GM12891 (cell line): Measurements from ENCODE around the gene ELMO1.

ENCODE experiments used
- DNase-seq: peaks from one replicate; pipeline ENCODE4 v3.0.0; 2011; ENCODE audit warnings: low spot score; ENCODE audit not compliant: insufficient read length
- FAIRE-seq: peaks from 2 replicates; lab custom pipeline; 2011; peaks lifted over from hg19 to GRCh38; lab: Jason Lieb, UNC
- PAX5 ChIP-seq: IDR thresholded peaks from 2 replicates; pipeline ENCODE4 v1.6.1; 2011; ENCODE audit warnings: low read length, moderate library complexity, mild to moderate bottlenecking; ENCODE audit not compliant: insufficient read depth, severe bottlenecking
- POLR2A ChIP-seq: IDR thresholded peaks from 2 replicates; pipeline ENCODE4 v1.6.1; 2011; ENCODE audit warnings: low read depth, low read length, control low read depth
- POLR2AphosphoS5 ChIP-seq: IDR thresholded peaks from 2 replicates; pipeline ENCODE4 v1.6.1; 2011; ENCODE audit warnings: low read depth, low read length, control low read depth
- POU2F2 ChIP-seq: IDR thresholded peaks from 2 replicates; pipeline ENCODE4 v1.6.1; 2011; ENCODE audit warnings: low read depth, mild to moderate bottlenecking, control low read depth, low read length, moderate library complexity
- SPI1 ChIP-seq: IDR thresholded peaks from 2 replicates; pipeline ENCODE4 v1.6.1; 2011; ENCODE audit warnings: low read depth, low read length, control low read depth
- TAF1 ChIP-seq: IDR thresholded peaks from 2 replicates; pipeline ENCODE4 v1.6.1; 2011; ENCODE audit warnings: low read depth, low read length, control low read depth

ELMO1 gene

GRCh38 chr7:37109016-37109683, 339.5 kb downstream of the ELMO1 start:
- TF ChIP-seq PAX5 (no peak), POU2F2 (no peak), POLR2AphosphoS5 (no peak), TAF1 (no peak), SPI1 (no peak), POLR2A (no peak)
- FAIRE-seq (no peak), DNase-seq (no peak)

DNA sequence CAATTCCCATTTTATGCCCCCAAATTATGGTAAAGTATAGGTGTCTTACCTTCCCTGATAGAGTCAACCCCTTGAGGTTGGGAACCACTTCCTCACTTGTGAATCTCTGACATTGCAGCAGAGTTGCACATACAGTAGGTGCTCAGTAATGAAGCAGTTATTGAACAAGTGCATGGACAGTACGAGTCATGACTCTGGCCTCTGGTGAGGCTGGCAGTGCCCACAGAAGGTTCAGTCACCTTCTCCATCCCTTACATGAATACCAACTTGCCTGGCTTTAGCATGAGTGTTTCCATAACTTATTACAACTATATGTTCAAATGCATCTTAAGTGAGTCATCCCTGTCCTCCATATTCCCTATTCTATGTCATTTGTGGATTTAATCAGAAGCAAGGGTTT, 340.0 kb downstream of the ELMO1 start:
- TF ChIP-seq TAF1 (no peak), POU2F2 (no peak), PAX5 (no peak), POLR2AphosphoS5 (no peak), POLR2A (no peak), SPI1 (no peak)
- FAIRE-seq (peak; percentile 79), DNase-seq (no peak)

GRCh38 chr7:37107047-37107750, 341.5 kb downstream of the ELMO1 start:
- no peak for DNase-seq
- peak; percentile 47 for FAIRE-seq
- TF ChIP-seq POLR2A (no peak), PAX5 (no peak), SPI1 (peak; percentile 75), TAF1 (no peak), POU2F2 (no peak), POLR2AphosphoS5 (no peak)

DNA sequence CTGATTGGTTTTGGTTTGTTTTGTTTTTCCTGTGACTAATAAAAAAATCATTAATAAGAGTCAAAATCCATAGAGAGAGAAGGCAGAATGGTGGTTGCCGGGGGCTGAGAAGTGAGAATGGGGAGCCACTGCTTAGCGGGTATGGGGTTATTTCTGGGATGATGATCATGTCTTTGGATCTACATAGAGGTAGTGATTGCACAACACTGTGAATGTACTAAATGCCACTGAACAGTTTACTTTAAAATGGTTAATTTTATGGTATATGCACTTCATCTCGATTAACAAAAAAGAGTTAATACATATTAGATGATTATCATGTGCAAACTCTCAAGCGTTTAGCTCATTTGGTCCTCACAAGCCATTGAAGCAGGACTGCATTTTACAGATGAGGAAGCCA, 342.9 kb downstream of the ELMO1 start:
- FAIRE-seq (no peak), DNase-seq (no peak)
- no peak for TF ChIP-seq POU2F2
- TF ChIP-seq PAX5: no peak
- no peak for TF ChIP-seq SPI1

DNA sequence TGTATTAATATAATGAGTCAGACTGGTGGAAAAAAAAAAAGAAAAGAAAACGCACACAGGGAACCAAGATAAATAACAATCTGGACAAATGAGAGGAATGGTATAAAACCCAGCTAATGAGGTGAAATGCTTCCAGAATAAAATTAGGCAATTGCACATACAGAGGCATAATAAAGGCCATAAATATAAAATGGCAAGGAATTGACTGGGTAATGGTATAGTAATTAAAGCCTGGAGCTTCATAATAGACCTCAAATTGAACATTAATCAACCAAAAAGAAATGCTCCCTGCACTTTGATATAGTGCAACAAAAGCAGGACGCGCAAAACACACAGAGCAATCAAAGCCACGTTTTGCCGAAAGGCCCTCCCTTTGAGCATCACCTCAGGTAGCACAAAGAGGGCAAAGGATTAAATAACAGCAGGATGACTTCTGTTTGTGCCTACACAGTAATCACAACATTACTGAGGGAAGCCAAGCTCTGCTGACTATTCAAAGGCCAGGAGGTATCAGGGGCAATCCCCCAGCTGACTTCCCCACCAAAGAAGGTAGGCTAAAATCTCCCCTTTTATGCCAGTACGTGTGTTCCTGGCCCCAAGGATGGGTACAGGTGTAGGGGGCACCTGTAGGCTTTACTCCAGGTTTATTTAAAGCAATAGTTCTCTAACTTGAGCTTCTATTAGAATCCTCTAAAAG, 343.7 kb downstream of the ELMO1 start:
- DNase-seq (no peak), FAIRE-seq (peak; percentile 38)
- TF ChIP-seq SPI1: no peak
- no peak for TF ChIP-seq POU2F2
- no peak for TF ChIP-seq PAX5
- no peak for TF ChIP-seq POLR2AphosphoS5
- TF ChIP-seq POLR2A: no peak
- TF ChIP-seq TAF1: no peak

DNA sequence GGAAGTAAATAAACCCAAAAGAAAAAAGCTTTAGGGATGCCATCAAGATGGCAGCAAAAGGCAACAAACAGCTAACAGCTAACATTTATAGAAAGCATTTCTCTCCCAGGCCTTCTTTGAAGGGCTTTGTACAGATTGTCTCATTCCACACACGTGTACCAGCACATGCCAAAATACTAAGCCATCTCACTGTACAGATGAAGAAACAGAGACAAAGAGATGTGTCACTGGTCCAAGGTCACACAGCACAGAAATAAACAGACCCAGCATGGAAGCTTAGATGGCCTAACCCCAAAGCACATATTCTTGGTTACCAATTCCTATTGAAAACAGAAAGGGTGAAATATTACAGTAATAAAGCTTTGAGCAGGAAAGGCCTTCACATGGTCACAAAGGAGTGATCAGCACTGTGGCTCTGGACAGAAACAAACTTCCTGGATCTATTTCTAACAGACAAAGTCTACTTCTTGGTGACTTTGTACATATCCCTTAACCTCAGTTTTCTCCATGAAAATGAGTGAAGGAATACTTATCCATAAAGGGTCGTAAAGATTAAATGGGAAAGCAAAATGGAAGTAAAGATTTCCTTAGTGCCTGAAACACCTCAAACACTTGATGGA, 346.0 kb downstream of the ELMO1 start:
- no peak for TF ChIP-seq POLR2AphosphoS5
- TF ChIP-seq TAF1: no peak
- TF ChIP-seq POU2F2: no peak
- no peak for TF ChIP-seq PAX5
- TF ChIP-seq SPI1: no peak
- no peak for TF ChIP-seq POLR2A
- DNase-seq (no peak), FAIRE-seq (no peak)

- DNase-seq (no peak), FAIRE-seq (no peak)
- TF ChIP-seq POLR2A (no peak), SPI1 (peak; percentile 45; the same call in 1 of the 2 replicates)
Observed at GRCh38 chr7:37100735-37101331, 347.8 kb downstream of the ELMO1 start.

- DNase-seq (no peak), FAIRE-seq (no peak)
- TF ChIP-seq SPI1 (no peak), TAF1 (no peak), POLR2AphosphoS5 (no peak), POLR2A (no peak), POU2F2 (no peak), PAX5 (no peak)
Observed at GRCh38 chr7:37098762-37099161, 349.9 kb downstream of the ELMO1 start.

DNA sequence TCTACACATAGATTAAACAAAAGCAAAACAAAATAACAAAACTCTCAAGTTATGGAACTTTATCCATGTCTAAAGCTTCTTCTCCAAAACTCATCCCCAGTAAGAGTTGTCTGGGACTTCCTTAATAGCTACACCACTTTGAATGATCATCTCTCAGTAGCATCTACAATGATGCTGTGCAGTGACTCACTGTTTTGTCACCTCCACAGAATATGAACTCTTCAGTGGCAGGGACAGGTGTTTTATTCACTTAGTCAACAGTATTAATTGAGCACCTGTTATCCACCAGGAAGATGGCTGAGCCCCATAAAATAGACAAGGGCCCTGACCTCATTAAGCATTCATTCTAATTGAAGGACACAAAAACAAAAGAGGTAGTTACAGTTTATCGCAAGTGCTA, 350.7 kb downstream of the ELMO1 start:
- TF ChIP-seq PAX5: no peak
- no peak for TF ChIP-seq SPI1
- no peak for TF ChIP-seq POLR2A
- TF ChIP-seq POLR2AphosphoS5: no peak
- no peak for TF ChIP-seq POU2F2
- TF ChIP-seq TAF1: no peak
- no peak for FAIRE-seq
- DNase-seq: no peak
